Endothelial cell of umbilical vein (primary cell): ENCODE measurements around the gene LDHB. TPM values are rescaled to one million over a fixed set of nuclear protein-coding genes. Genes with fewer than 3 reads are reported as not detected.

Experiments
- BruUV-seq: library from RNA; stranded (reverse); fragments of 400-500 nt; replicated peaks from 2 replicates; lab custom pipeline; 2021; lab: Mats Ljungman, UMichigan
- CTCF ChIA-PET: fragments of 300-600, 350-600 bp; sonication (Branson Sonifier 250); formaldehyde crosslinking; loops from one replicate; lab custom pipeline; 2021; ENCODE audit warnings: antibody characterized with exemption, inconsistent platforms; lab: Charles Lee
- POLR2A ChIA-PET: fragments of 300-600, 350-600 bp; sonication (Branson Sonifier 250); formaldehyde crosslinking; loops from one replicate; lab custom pipeline; 2021; ENCODE audit warnings: antibody characterized with exemption, inconsistent platforms; lab: Charles Lee
- DNase-seq: peaks from one replicate; pipeline ENCODE4 v3.0.0-alpha.2; 2011; ENCODE audit warnings: low read depth, low spot score
- FAIRE-seq: peaks from 2 replicates; lab custom pipeline; 2011; peaks lifted over from hg19 to GRCh38; lab: Jason Lieb, UNC
- H2AFZ ChIP-seq: 2 replicates; pipeline ENCODE4 v1.6.0; 2012; ENCODE audit warnings: low read depth, low read length, control low read depth, inconsistent platforms
- H3K27ac ChIP-seq: 2 replicates; pipeline ENCODE4 v1.5.1; 2011; ENCODE audit warnings: low read depth, mild to moderate bottlenecking, control low read depth, low read length, moderate library complexity; ENCODE audit not compliant: insufficient read depth
- H3K27me3 ChIP-seq, 2 experiments: 2 replicates each; pipeline versions ENCODE4 v1.6.0 to v1.6.1; 2011; ENCODE audit warnings: low read length in 2 of 2, mixed read lengths in 1 of 2; ENCODE audit not compliant: control insufficient read depth in 2 of 2, insufficient read depth in 2 of 2
- H3K36me3 ChIP-seq, 2 experiments: 2 replicates in 1 of 2; 3 replicates in 1 of 2; pipeline ENCODE4 v1.5.1; 2011; ENCODE audit warnings: low read length in 2 of 2, mild to moderate bottlenecking in 1 of 2, moderate library complexity in 1 of 2; ENCODE audit not compliant: control insufficient read depth in 2 of 2, insufficient read depth in 2 of 2; ENCODE audit errors: extremely low read depth in 1 of 2
- H3K4me1 ChIP-seq: 3 replicates; pipeline ENCODE4 v1.5.1; 2011; ENCODE audit warnings: mild to moderate bottlenecking, low read length; ENCODE audit not compliant: control insufficient read depth, insufficient read depth; ENCODE audit errors: extremely low read depth
- H3K4me2 ChIP-seq: 2 replicates; pipeline ENCODE4 v1.6.1; 2011; ENCODE audit warnings: low read length, control low read depth, mixed read lengths; ENCODE audit not compliant: insufficient read depth
- H3K4me3 ChIP-seq, 3 experiments: fragments of 200-600 bp in 1 of 3; sonication (generic), shearing (Covaris generic) in 1 of 3; replicated peaks in 1 of 3; 2 replicates each; pipeline ENCODE4 v1.5.1; 2011 to 2016; ENCODE audit warnings: control low read depth in 3 of 3, low read length in 3 of 3, mild to moderate bottlenecking in 2 of 3, inconsistent platforms in 1 of 3, low read depth in 1 of 3, moderate library complexity in 1 of 3; ENCODE audit not compliant: insufficient read depth in 1 of 3
- H3K79me2 ChIP-seq: 2 replicates; pipeline ENCODE4 v1.6.0; 2012; ENCODE audit warnings: low read length, inconsistent platforms; ENCODE audit not compliant: control insufficient read depth, insufficient read depth
- H3K9ac ChIP-seq: replicated peaks from 2 replicates; pipeline ENCODE3; 2011; ENCODE audit warnings: low read length, control low read depth; ENCODE audit not compliant: insufficient read depth; ENCODE audit errors: extremely low read depth
- H3K9me1 ChIP-seq: replicated peaks from 3 replicates; pipeline ENCODE4 v1.6.0; 2011; ENCODE audit warnings: mild to moderate bottlenecking, low read length; ENCODE audit not compliant: control insufficient read depth, insufficient read depth; ENCODE audit errors: extremely low read depth
- H3K9me3 ChIP-seq: replicated peaks from 2 replicates; pipeline ENCODE4 v1.5.1; 2012; ENCODE audit warnings: low read length, inconsistent platforms; ENCODE audit not compliant: control insufficient read depth, insufficient read depth
- H4K20me1 ChIP-seq: replicated peaks from 2 replicates; pipeline ENCODE3; 2011; ENCODE audit warnings: mild to moderate bottlenecking, low read length; ENCODE audit not compliant: control insufficient read depth, insufficient read depth; ENCODE audit errors: extremely low read depth
- EZH2 ChIP-seq: IDR thresholded peaks from 2 replicates; pipeline ENCODE4 v1.6.1; 2012; ENCODE audit warnings: borderline replicate concordance, low read depth, mild to moderate bottlenecking, moderate library complexity, low read length, inconsistent platforms; ENCODE audit not compliant: severe bottlenecking
- FOS ChIP-seq: IDR thresholded peaks from 2 replicates; pipeline ENCODE4 v1.6.1; 2011; ENCODE audit warnings: mild to moderate bottlenecking, low read length, moderate library complexity, borderline replicate concordance; ENCODE audit not compliant: insufficient read depth
- GATA2 ChIP-seq: IDR thresholded peaks from 2 replicates; pipeline ENCODE4 v1.7.0; 2011; ENCODE audit warnings: low read depth, mild to moderate bottlenecking, moderate library complexity, mixed read lengths, low read length; ENCODE audit not compliant: insufficient read length, insufficient read depth
- JUN ChIP-seq: IDR thresholded peaks from 2 replicates; pipeline ENCODE4 v1.6.1; 2011; ENCODE audit warnings: borderline replicate concordance, low read depth; ENCODE audit not compliant: insufficient read length, insufficient read depth
- MYC ChIP-seq: IDR thresholded peaks from one replicate; pipeline ENCODE4 v1.6.1; 2011; ENCODE audit warnings: mild to moderate bottlenecking, low read depth, low read length
- POLR2A ChIP-seq: IDR thresholded peaks from 2 replicates; pipeline ENCODE4 v1.6.1; 2012; ENCODE audit warnings: low read depth, mild to moderate bottlenecking, control low read depth, low read length
- POLR2AphosphoS5 ChIP-seq: IDR thresholded peaks from 2 replicates; pipeline ENCODE4 v1.6.1; 2012; ENCODE audit warnings: low read depth, mild to moderate bottlenecking, control low read depth, low read length, moderate library complexity; ENCODE audit not compliant: insufficient read depth
- dilution Hi-C: fragments of 300-500 bp; cut with MboI; formaldehyde crosslinking; loops from one replicate; pipeline ENCODE4 v1.15.0; 2019; ENCODE audit warnings: low sequenced_read_pairs; ENCODE audit not compliant: extremely low pct_ligation_motif_present
- intact Hi-C: fragments of 100-400 bp; cut with micrococcal nuclease; formaldehyde crosslinking; loops from one replicate; pipeline ENCODE4 v1.10.0; 2022
- polyA plus RNA-seq, 4 experiments: library from polyadenylated mRNA; depleted of rRNA in 3 of 4; stranded (reverse) in 3 of 4; unstranded in 1 of 4; fragments of >200 nt; gene quantifications; 2 replicates each; pipeline versions ENCODE4 v1.2.1 to v1.2.3, GENCODE V29; 2011 to 2012; ENCODE audit warnings: missing spikeins in 1 of 4
- total RNA-seq: library from RNA; stranded (reverse); gene quantifications from 2 replicates; pipeline ENCODE4 v1.2.3, GENCODE V29; 2021
- TF ChIP-seq, protein P1 (sequence below): IDR thresholded peaks from 2 replicates; pipeline ENCODE4 v1.6.1; 2011; ENCODE audit not compliant: insufficient read depth, insufficient read length
- TF ChIP-seq, protein P2 (sequence below), 2 donors: IDR thresholded peaks; 1 replicate in 1 of 2; 2 replicates in 1 of 2; pipeline ENCODE4 v1.5.1; 2011; ENCODE audit warnings: low read length in 2 of 2, mild to moderate bottlenecking in 2 of 2, moderate library complexity in 2 of 2, control low read depth in 1 of 2, inconsistent platforms in 1 of 2, low read depth in 1 of 2; ENCODE audit not compliant: insufficient read depth in 1 of 2; ENCODE audit errors: extremely low read depth in 1 of 2

Gene LDHB
- total and polyA plus RNA-seq, 2 donors (not counting 3 experiments of a cell fraction or from before 2014, with no cell fraction given), result 437 to 670 TPM

DNA sequence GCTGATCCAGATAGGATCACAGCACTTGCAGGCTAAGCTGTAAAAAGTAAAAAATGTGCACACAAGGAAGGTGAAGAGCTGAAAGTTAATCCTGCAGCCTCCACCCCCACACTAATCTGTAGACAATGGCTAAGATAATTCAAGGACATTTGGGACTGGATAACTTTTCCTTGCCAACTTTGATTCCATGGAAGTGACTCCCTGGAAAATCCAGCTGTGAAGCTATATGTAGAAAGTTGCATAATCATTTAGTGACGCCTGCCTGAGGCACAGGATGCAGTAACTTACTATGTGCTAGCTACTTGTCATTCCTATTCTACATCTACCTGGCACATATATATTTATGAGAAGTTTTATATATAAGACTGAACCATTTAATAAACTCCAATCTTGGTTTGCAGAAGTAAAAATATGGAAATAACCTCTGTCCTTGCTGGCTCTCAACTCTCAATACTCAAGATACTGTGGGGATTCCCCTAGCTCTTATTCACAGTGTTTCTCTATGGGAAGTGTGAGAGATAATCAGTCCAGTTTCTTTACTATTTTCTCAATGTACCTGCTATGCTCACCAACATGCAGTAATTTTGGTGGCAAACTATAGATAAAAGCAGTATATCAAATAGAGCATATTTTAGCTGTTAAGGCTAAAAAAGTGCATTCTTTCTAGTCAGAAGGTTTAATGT lies 14.8 kb downstream of the LDHB start:
- dilution Hi-C loops, result no loop called here
- Histone ChIP-seq H3K79me2 (peaks cover 30% of the 10 kb centered on the region), H4K20me1 (no peaks in the 10 kb centered on the region), H3K9me3 (no peaks in the 10 kb centered on the region), H3K4me3 (no peak overlapping the region), H3K27me3 (no peaks in the 10 kb centered on the region), H3K27ac (no peak overlapping the region), H3K36me3 (peaks cover 17 to 48% of the 10 kb centered on the region in 2 experiments), H3K9ac (no peak overlapping the region), H3K4me1 (peaks cover 2% of the 10 kb centered on the region), H3K9me1 (no peaks in the 10 kb centered on the region), H3K4me2 (no peak overlapping the region), H2AFZ (no peak overlapping the region)
- ChIA-PET POLR2A (no interaction called here), CTCF (interaction anchor here (0.7 to 1.0 kb wide), 3 partner anchors 23 to 394 kb away, joined by 3 to 4 read pairs (median 3); no protein-coding TSS in a partner anchor)
- no peak for FAIRE-seq
- BruUV-seq, result no TSS peak
- no peak for DNase-seq
- TF ChIP-seq, protein P1, sequence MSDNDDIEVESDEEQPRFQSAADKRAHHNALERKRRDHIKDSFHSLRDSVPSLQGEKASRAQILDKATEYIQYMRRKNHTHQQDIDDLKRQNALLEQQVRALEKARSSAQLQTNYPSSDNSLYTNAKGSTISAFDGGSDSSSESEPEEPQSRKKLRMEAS, result no peak
- TF ChIP-seq FOS (no peak), MYC (no peak), EZH2 (no peak), GATA2 (no peak), POLR2A (no peak), JUN (no peak), POLR2AphosphoS5 (no peak)
- TF ChIP-seq, protein P2, sequence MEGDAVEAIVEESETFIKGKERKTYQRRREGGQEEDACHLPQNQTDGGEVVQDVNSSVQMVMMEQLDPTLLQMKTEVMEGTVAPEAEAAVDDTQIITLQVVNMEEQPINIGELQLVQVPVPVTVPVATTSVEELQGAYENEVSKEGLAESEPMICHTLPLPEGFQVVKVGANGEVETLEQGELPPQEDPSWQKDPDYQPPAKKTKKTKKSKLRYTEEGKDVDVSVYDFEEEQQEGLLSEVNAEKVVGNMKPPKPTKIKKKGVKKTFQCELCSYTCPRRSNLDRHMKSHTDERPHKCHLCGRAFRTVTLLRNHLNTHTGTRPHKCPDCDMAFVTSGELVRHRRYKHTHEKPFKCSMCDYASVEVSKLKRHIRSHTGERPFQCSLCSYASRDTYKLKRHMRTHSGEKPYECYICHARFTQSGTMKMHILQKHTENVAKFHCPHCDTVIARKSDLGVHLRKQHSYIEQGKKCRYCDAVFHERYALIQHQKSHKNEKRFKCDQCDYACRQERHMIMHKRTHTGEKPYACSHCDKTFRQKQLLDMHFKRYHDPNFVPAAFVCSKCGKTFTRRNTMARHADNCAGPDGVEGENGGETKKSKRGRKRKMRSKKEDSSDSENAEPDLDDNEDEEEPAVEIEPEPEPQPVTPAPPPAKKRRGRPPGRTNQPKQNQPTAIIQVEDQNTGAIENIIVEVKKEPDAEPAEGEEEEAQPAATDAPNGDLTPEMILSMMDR (IDR thresholded peaks at IDR 0.05; ENCODE audit: extremely low read depth in 1 of 2, insufficient read depth in 1 of 2, low read depth in 1 of 2, low read length in 2 of 2), result no peak
- intact Hi-C loops, result no loop called here
